Immature natural killer cell (primary cell): ENCODE data around the gene TANGO6. TPM values are rescaled to one million over a fixed set of nuclear protein-coding genes. Genes with fewer than 3 reads are reported as not detected.
"Not testable (repeated sequence)": the region's sequence is repeated elsewhere in the genome, so short reads cannot be mapped to it uniquely, and the experiment has no call there.

Experiments
- DNase-seq, 3 donors: peaks; one replicate each; pipeline ENCODE4 v3.0.0; 2022; ENCODE audit warnings: mixed read lengths in 1 of 3
- H3K27ac Mint-ChIP-seq, 6 donors: one replicate each; pipeline ENCODE4 v1.8.0; 2020; ENCODE audit warnings: mixed read lengths in 6 of 6, mild to moderate bottlenecking in 5 of 6, inconsistent platforms in 4 of 6, moderate library complexity in 3 of 6
- H3K27me3 Mint-ChIP-seq, 3 donors: one replicate each; pipeline ENCODE4 v1.8.0; 2020 to 2021; ENCODE audit warnings: low read depth in 3 of 3, mild to moderate bottlenecking in 3 of 3, mixed read lengths in 3 of 3, moderate library complexity in 3 of 3, inconsistent platforms in 1 of 3
- H3K36me3 Mint-ChIP-seq, 3 donors: one replicate each; pipeline ENCODE4 v1.8.0; 2020; ENCODE audit warnings: mixed read lengths in 3 of 3, inconsistent platforms in 2 of 3, mild to moderate bottlenecking in 2 of 3
- H3K4me1 Mint-ChIP-seq, 2 donors: one replicate each; pipeline ENCODE4 v1.8.0; 2020; ENCODE audit warnings: inconsistent platforms in 2 of 2, mild to moderate bottlenecking in 2 of 2, mixed read lengths in 2 of 2, moderate library complexity in 1 of 2
- H3K4me3 Mint-ChIP-seq, 5 donors: one replicate each; pipeline ENCODE4 v1.8.0; 2020; ENCODE audit warnings: mild to moderate bottlenecking in 5 of 5, mixed read lengths in 5 of 5, inconsistent platforms in 3 of 5, moderate library complexity in 3 of 5
- H3K9me3 Mint-ChIP-seq, 6 donors: one replicate each; pipeline ENCODE4 v1.8.0; 2020; ENCODE audit warnings: mild to moderate bottlenecking in 6 of 6, mixed read lengths in 6 of 6, inconsistent platforms in 4 of 6, moderate library complexity in 3 of 6
- polyA plus RNA-seq, 3 donors: library from polyadenylated mRNA; unstranded; fragments of 300-500 nt; fragmentation: Illumina TruSeq; gene quantifications; one replicate each; pipeline ENCODE4 v1.2.3, GENCODE V29; 2021

The TANGO6 gene
- polyA plus RNA-seq, 3 donors from 2014 or later = 8.2 to 16.9 (median 11.5) TPM

DNA sequence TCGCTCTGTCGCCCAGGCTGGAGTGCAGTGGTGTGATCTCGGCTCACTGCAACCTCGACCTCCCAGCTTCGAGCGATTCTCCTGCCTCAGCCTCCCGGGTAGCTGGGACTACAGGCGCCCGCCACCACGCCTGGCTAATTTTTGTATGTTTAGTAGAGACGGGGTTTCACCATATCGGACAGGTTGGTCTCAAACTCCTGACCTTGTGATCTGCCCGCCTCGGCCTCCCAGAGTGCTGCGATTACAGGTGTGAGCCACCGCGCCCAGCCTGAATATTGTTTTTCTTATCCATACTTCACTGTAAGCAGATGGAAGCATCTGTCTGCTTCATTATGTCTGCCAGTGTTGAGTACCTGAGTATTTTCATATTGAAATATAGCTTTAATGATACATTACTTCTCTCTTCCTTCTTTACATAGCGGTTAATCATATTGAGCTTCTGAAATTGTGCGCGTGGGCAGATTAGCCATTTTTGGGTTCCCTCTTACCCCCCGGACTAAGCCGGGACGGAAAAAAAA lies 308 bp upstream of the TANGO6 start:
- H3K9me3 Mint-ChIP-seq, H3K27me3 Mint-ChIP-seq, DNase-seq, H3K36me3 Mint-ChIP-seq: not testable (repeated sequence)
- peak overlapping the region; percentile 70 to 96 (median 82) for H3K27ac Mint-ChIP-seq
- H3K4me3 Mint-ChIP-seq = peak overlapping the region; percentile 92 to 97 (median 93)
- peaks cover 28 to 30% of the 10 kb centered on the region in 2 donors for H3K4me1 Mint-ChIP-seq

DNA sequence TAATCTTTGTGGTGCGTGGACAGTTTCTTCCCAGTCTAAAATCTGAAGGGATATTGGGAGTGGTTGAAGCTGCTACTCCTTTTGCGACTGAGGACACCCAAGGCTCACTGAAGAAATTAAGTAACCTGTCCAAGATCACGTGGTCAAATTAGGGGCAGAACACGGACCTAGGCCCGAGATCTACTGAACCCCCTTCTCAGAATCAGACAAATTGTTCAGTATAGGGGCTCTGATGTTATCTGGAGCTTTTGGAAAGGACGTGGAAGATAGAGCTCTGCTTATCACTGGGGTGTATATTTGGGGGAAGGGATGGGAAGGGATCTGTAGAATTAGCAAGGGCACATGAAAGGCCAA lies 857 bp downstream of the TANGO6 start:
- no peak for DNase-seq
- no peaks in the 10 kb centered on the region for H3K9me3 Mint-ChIP-seq
- no peaks in the 10 kb centered on the region for H3K27me3 Mint-ChIP-seq
- H3K36me3 Mint-ChIP-seq = no peaks in the 10 kb centered on the region
- peak overlapping the region; percentile 62 to 96 (median 83) for H3K27ac Mint-ChIP-seq
- H3K4me3 Mint-ChIP-seq = peak overlapping the region; percentile 92 to 97 (median 93)
- H3K4me1 Mint-ChIP-seq = peaks cover 29 to 33% of the 10 kb centered on the region in 2 donors

DNA sequence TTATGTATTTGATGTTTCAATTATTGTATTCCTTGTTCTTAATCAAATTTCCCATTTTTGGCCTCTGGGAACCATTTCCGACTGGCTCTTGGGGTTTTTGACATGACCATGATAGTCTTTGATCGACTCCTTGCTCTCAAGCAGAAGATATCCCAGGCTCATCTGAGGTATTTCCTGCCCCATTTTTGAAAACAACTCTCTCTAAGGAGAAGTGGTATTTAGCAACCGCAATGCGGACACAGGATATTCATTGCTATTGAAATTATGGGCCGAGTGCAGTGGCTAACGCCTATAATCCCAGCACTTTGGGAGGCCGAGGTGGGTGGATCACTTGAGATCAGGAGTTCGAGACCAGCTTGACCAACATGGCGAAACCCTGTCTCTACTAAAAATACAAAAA lies 5.5 kb downstream of the TANGO6 start:
- DNase-seq = no peak
- Mint-ChIP-seq H3K4me1 (peaks cover 22 to 25% of the 10 kb centered on the region in 2 donors), H3K36me3 (no peaks in the 10 kb centered on the region), H3K27me3 (no peaks in the 10 kb centered on the region), H3K27ac (peak overlapping the region in 1 of 6 donors; percentile 25), H3K9me3 (no peaks in the 10 kb centered on the region), H3K4me3 (no peak overlapping the region)

DNA sequence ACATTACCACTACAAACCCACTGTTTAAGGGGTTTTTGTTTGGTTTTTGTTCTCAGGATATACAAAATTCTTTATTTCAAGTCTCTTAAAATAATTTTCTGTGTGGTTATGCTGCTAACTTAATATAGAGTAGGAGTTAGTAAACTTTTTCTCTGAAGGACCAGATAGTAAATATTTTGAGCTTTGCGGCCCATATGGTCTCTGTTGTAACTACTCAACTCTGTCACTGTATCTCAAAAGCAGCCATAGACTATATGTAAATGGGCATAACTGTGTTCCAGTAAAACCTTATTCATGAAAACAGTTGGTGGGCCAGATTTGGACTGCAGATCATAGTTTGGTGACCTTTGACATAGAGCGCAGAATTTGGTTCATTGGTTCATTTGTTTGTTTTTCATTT lies 7.2 kb downstream of the TANGO6 start:
- no peaks in the 10 kb centered on the region for H3K9me3 Mint-ChIP-seq
- peaks cover 15 to 17% of the 10 kb centered on the region in 2 donors for H3K4me1 Mint-ChIP-seq
- no peak for DNase-seq
- no peaks in the 10 kb centered on the region for H3K27me3 Mint-ChIP-seq
- no peak overlapping the region for H3K4me3 Mint-ChIP-seq
- no peaks in the 10 kb centered on the region for H3K36me3 Mint-ChIP-seq
- H3K27ac Mint-ChIP-seq = no peak overlapping the region

DNA sequence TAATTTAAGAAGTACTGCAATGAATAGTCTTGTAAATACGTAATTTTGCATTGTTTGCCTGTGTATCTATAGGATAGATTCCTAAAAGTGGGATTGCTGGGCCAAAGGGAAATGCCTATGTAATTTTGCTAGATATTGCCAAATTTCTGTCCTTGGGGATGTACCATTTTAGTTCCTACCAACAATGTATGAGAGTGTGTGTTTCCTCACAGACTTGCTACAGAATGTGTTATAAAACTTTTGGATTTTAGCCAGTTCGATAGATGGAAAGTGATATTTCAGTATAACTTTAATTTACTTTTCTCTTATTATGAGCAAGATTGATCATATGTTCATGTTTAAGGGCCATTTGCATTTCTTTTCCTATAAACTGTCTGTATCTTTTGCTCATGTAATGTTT lies 8.3 kb downstream of the TANGO6 start:
- DNase-seq = no peak
- no peaks in the 10 kb centered on the region for H3K36me3 Mint-ChIP-seq

DNA sequence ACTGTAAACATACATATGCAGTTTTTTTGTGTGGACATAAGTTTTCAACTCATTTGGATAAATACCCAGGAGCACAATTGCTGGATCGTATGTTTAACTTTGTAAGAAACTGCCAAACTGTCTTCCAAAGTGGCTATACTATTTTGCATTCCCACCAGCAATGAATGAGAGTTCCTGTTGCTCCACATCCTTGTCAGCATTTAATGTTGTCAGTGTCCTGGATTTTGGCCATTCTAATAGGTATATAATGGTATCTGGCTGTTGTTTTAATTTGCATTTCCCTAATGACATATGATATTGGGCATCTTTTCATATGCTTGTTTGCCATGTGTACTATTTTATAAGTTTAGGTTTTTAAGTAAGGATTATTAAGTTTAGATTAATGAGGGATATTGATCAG lies 14.1 kb downstream of the TANGO6 start:
- Mint-ChIP-seq H3K36me3 (peaks cover 11 to 18% (median 17%) of the 10 kb centered on the region in 3 donors), H3K27me3 (no peaks in the 10 kb centered on the region), H3K27ac (no peak overlapping the region), H3K4me1 (peaks cover 4 to 11% of the 10 kb centered on the region in 2 donors), H3K9me3 (no peaks in the 10 kb centered on the region), H3K4me3 (no peak overlapping the region)
- DNase-seq = no peak

More for the DNA sequence above, 8.3 kb downstream of the TANGO6 start:
- no peak overlapping the region for H3K4me3 Mint-ChIP-seq
- no peaks in the 10 kb centered on the region for H3K9me3 Mint-ChIP-seq
- H3K27me3 Mint-ChIP-seq = no peaks in the 10 kb centered on the region
- no peak overlapping the region for H3K27ac Mint-ChIP-seq
- H3K4me1 Mint-ChIP-seq = peaks cover 16 to 22% of the 10 kb centered on the region in 2 donors

DNA sequence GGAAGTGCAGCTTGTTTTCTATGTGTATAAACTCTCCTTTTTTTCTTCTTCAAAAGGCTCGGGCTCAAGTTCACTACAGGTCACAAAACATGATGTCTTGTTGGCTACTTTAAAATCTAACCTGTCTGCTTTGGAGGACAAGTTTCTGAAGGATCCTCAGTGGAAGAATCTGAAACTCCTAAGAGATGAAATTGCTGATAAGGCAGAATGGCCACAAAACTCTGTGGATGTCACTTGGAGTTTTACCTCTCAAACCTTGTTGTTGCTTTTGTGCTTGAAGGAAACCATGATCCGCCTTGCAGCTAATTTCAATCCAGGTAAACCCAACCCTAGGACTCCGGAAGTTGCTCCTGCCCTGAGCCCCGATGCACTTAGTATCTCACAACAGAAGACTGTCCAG lies 16.5 kb downstream of the TANGO6 start:
- H3K27ac Mint-ChIP-seq = no peak overlapping the region
- no peak overlapping the region for H3K4me3 Mint-ChIP-seq
- H3K9me3 Mint-ChIP-seq = no peaks in the 10 kb centered on the region
- no peaks in the 10 kb centered on the region for H3K27me3 Mint-ChIP-seq
- peaks cover 15 to 18% (median 17%) of the 10 kb centered on the region in 3 donors for H3K36me3 Mint-ChIP-seq
- DNase-seq = no peak
- peaks cover 4 to 11% of the 10 kb centered on the region in 2 donors for H3K4me1 Mint-ChIP-seq

DNA sequence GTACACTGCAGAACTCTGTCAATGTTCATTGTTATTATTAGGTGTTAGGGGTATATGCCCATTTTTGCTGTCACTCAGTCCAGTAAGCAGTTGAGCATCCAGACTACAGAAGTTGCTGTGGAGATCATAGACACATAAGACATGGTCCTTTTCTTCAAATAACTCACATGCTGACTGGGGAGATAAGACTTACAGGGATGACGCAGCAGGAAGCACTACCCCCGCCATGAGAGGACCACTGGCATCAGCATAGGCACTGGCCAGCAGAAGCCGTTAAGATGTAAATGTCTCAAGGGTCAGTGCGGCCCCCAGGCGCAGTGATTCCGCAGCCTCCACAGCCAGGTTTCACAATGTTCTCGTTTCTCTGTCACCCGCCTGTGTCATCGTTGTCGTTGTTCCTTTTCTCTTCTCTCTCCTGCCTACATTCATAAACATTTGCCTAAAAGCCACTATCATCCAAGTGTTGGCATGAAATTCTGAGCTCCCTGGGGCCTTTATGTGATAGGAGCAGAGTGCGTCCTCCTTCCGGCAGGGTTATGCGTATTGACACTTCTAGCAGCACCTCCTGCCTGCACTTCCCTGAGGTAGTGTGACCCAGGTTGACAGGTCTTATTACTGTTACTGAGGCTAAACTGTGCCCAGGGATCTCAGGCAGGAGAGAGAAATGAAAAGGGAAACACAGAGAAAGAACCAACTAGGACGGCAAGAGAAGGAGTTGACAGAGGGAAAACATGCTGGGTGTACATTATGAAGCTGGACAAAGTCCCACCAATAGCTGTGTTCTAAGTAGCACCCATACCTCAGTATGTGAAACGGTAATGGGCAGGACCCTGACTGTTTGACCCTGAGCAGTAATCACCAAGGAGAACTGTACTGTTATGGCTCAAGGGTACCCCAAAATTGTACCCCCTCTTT lies 17.9 kb downstream of the TANGO6 start:
- Mint-ChIP-seq H3K27ac (no peak overlapping the region), H3K27me3 (no peaks in the 10 kb centered on the region), H3K9me3 (no peaks in the 10 kb centered on the region), H3K4me1 (peaks cover 1 to 6% of the 10 kb centered on the region in 2 donors), H3K4me3 (no peak overlapping the region), H3K36me3 (peaks cover 15 to 23% (median 17%) of the 10 kb centered on the region in 3 donors)
- no peak for DNase-seq

DNA sequence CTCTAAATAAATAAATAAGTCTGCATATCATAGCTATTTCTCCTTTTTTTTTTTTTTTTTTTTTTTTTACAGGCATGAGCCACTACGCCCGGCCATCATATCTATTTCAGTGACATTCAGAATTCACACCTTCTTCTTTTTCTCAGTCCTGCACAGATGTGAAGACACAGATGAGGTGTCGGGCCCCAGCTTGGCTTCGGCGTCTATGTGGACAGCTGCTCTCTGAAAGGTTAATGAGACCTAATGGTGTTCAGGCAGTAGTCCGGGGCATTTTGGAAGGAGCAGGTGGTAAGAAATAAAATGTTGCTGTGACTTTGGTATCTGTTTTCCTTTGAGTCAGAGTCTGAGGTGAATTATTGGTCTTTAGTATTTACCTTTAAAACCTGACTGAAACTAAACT lies 23.6 kb downstream of the TANGO6 start:
- no peaks in the 10 kb centered on the region for H3K9me3 Mint-ChIP-seq
- H3K4me3 Mint-ChIP-seq = no peak overlapping the region

DNA sequence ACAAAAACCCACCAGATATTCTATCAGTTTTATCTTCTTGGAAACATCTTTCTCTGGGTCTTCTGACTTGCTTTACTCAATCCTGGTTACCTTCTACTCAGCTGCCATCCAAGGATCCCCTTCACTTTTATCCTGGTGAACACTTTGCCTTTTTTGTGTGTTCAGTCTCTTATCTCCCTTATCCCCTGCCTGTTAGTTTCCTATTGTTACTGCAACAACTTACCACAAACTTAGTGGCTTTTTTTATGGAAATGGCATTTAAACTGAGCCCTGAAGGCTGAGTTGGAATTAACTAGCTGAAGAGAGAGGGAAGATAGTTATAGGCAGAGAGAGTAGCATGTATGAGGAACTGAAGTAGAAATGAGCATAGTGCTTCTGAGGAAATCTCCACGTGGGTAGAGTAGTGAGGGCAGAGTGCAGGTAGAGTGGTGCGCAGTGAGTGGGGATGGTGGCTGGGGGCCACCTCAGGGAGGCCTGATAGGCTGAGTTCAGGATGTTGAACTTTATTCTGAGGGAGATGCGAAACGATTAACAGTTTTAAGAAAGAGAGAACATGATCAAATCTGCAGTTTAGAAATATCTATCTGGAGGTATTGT lies 26.3 kb downstream of the TANGO6 start:
- no peak overlapping the region for H3K4me3 Mint-ChIP-seq
- DNase-seq = no peak
- H3K4me1 Mint-ChIP-seq = peaks cover 0 to 2% of the 10 kb centered on the region in 2 donors
- H3K36me3 Mint-ChIP-seq = peaks cover 13 to 46% (median 20%) of the 10 kb centered on the region in 3 donors
- H3K27me3 Mint-ChIP-seq = no peaks in the 10 kb centered on the region
- peak overlapping the region in 1 of 6 donors; percentile 20 for H3K27ac Mint-ChIP-seq
- H3K9me3 Mint-ChIP-seq = no peaks in the 10 kb centered on the region

More for the DNA sequence above, 23.6 kb downstream of the TANGO6 start:
- H3K4me1 Mint-ChIP-seq = peaks cover 0 to 2% of the 10 kb centered on the region in 2 donors
- no peak for DNase-seq
- no peak overlapping the region for H3K27ac Mint-ChIP-seq
- no peaks in the 10 kb centered on the region for H3K27me3 Mint-ChIP-seq
- H3K36me3 Mint-ChIP-seq = peaks cover 7 to 33% (median 12%) of the 10 kb centered on the region in 3 donors

DNA sequence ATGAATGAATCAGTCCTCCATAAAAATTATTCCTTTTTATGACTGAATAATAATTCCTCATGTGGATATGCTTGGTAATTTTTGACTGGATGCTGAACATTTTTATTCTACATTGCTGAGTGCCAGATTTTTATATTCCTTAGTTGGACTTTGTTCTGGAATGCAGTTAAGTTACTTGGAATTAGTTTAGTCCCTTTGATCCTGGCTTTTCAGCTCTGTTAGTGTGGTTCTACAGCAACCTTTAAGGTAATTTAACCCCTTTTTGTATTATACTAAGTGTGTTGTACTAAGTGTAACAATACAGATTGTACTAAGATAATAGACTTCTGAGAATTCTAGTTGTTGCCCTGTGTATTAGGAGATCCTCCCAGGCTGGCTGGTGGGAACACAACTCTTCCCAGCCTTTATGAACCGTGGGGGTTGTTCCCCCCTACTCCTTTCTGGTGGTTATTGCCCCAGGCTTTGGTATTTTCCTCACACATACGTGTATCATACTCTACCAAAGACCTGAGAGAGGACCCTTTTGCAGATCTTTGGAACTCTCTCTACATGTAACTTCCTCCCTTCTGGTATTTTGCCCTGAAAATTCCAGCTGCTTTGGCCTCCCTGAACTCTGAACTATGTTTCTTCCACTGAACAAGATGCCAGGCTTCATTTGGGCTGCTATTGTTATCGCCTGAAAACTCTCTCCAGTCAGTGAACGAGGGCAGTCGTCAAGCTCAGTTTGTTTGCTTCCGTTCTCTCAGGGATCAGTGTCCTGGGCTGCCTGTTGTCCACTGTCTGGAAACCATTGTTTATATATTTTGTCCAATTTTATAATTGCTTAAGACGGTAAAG lies 30.5 kb downstream of the TANGO6 start:
- Mint-ChIP-seq H3K9me3 (no peaks in the 10 kb centered on the region), H3K27me3 (no peaks in the 10 kb centered on the region), H3K36me3 (peaks cover 26 to 53% (median 30%) of the 10 kb centered on the region in 3 donors), H3K4me3 (no peak overlapping the region), H3K27ac (no peak overlapping the region), H3K4me1 (peaks cover 0 to 2% of the 10 kb centered on the region in 2 donors)
- DNase-seq = no peak

DNA sequence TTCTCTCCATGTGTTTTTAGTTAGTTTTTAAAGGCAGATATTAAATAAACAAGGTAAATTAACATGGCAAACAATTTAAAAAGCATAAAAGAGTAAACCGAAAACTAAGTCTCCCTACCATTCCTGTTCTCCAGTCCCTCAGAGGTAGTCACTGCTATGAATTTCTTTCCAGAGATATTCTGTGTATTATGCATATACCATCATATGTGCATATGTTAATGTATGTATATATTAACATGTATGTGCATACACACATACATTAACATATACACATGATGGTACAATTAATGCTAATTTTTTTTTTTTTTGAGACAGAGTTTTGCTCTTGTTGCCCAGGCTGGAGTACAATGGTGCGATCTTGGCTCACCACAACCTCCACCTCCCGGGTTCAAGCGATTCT lies 32.5 kb downstream of the TANGO6 start:
- no peak overlapping the region for H3K27ac Mint-ChIP-seq
- DNase-seq = no peak

DNA sequence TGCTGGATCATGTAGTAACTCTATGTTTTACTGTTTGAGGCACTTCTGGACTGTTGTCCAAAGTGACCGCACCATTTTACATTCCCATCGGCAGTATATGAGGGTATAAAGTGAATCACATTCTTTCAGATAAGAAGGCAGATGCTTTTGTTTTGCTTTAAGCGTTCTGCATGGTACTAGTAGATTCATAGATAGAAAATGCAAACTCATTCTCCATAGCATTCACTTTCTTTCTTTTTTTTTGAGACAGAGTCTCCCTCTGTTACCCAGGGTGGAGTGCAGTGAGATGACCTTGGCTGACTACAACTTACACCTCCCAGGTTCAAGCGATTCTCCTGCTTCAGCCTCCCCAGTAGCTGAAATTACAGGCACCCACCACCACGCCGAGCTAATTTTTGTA lies 40.4 kb downstream of the TANGO6 start:
- Mint-ChIP-seq H3K4me3 (no peak overlapping the region), H3K27ac (no peak overlapping the region), H3K36me3 (peaks cover 3 to 36% (median 10%) of the 10 kb centered on the region in 3 donors), H3K4me1 (no peaks in the 10 kb centered on the region), H3K27me3 (no peaks in the 10 kb centered on the region), H3K9me3 (no peaks in the 10 kb centered on the region)
- no peak for DNase-seq

More for the DNA sequence above, 32.5 kb downstream of the TANGO6 start:
- Mint-ChIP-seq H3K9me3 (no peaks in the 10 kb centered on the region), H3K4me1 (no peaks in the 10 kb centered on the region), H3K27me3 (no peaks in the 10 kb centered on the region), H3K36me3 (peaks cover 24 to 45% (median 27%) of the 10 kb centered on the region in 3 donors), H3K4me3 (no peak overlapping the region)
